Thyroid gland (tissue), 4 donors: ENCODE measurements around the gene MPP3. TPM values are rescaled to one million over a fixed set of nuclear protein-coding genes. Genes with fewer than 3 reads are reported as not detected.
A peak's percentile ranks its signal among the peaks of the same experiment; 100 is the strongest.

Experiments used
- DNase-seq, 2 donors: peaks; one replicate each; pipeline ENCODE4 v3.0.0-alpha.2; 2019
- H3K27ac ChIP-seq, 3 donors: fragments of 200-600 bp; sonication (generic); 1 replicate in 2 of 3; 2 replicates in 1 of 3; pipeline ENCODE4 v1.5.1; 2016 to 2019; ENCODE audit warnings: mild to moderate bottlenecking in 1 of 3, moderate library complexity in 1 of 3
- H3K27me3 ChIP-seq: fragments of 200-600 bp; sonication (generic); one replicate; pipeline ENCODE4 v1.5.1; 2019
- H3K36me3 ChIP-seq, 2 donors: fragments of 200-600 bp; sonication (generic); one replicate each; pipeline ENCODE4 v1.5.1; 2016 to 2019
- H3K4me1 ChIP-seq, 2 donors: fragments of 200-600 bp; sonication (generic); one replicate each; pipeline ENCODE4 v1.5.1; 2017 to 2019
- H3K4me3 ChIP-seq, 3 donors: fragments of 200-600 bp; sonication (generic); replicated peaks in 1 of 3; 1 replicate in 2 of 3; 2 replicates in 1 of 3; pipeline ENCODE4 v1.5.1; 2016; ENCODE audit warnings: mild to moderate bottlenecking in 1 of 3
- H3K9me3 ChIP-seq: fragments of 200-600 bp; sonication (generic); one replicate; pipeline ENCODE4 v1.5.1; 2017
- CTCF ChIP-seq, 6 experiments: fragments of 200-600 bp in 3 of 6; fragments of 450-650 bp in 3 of 6; sonication (generic) in 3 of 6; IDR thresholded peaks; one replicate each; pipeline ENCODE4 v1.5.1; 2016 to 2019; ENCODE audit warnings: antibody characterized with exemption in 6 of 6, mild to moderate bottlenecking in 2 of 6, inconsistent platforms in 1 of 6, moderate library complexity in 1 of 6
- POLR2A ChIP-seq, 2 donors: fragments of 450-650 bp; IDR thresholded peaks; one replicate each; pipeline ENCODE4 v1.6.1; 2017; ENCODE audit warnings: antibody characterized with exemption in 2 of 2, mild to moderate bottlenecking in 2 of 2, moderate library complexity in 1 of 2
- WGBS, 2 donors: methylation state at CpG; one replicate each; pipeline ENCODE4 v1.1.5; 2017; 5-methylcytosine and 5-hydroxymethylcytosine counted together
- intact Hi-C: fragments of 100-400 bp; cut with DNase I; formaldehyde crosslinking; loops from one replicate; pipeline ENCODE4 v1.15.1; 2023
- total RNA-seq, 4 donors: library from RNA; depleted of rRNA; stranded (reverse); fragments of >200 nt; gene quantifications; one replicate each; pipeline ENCODE4 v1.2.3, GENCODE V29; 2016

MPP3 gene
- total RNA-seq = 10 to 100 TPM in 3 of 4 donors, 1 to 10 TPM in 1; 7.1 to 20.5 (median 15.4) TPM

GRCh38 chr17:43832976-43833829 is at the start of gene MPP3:
MPP3 (minus strand) TSS chr17:43833146; CDS start chr17:43831906, 1,240 bp downstream.
- H3K4me1 ChIP-seq = peaks cover 17 to 27% of the 10 kb centered on the region in 2 donors
- no peaks in the 10 kb centered on the region for H3K36me3 ChIP-seq
- DNase-seq = peak; percentile 73
- WGBS, 2 donors = 4 to 7% methylated on average over 17 to 25 of the region's 87 CpGs
- TF ChIP-seq CTCF (IDR thresholded peaks at IDR 0.05) = no peak
- peak in 1 of 2 donors; percentile 65 for TF ChIP-seq POLR2A (IDR thresholded peaks at IDR 0.05)
- intact Hi-C loops = loop anchor here (5.0 kb wide), 1 partner anchor 51 kb away; the partner anchor contains the start of gene CFAP97D1
- H3K27ac ChIP-seq = peak within 1 kb of the TSS in 1 of 3 donors; percentile 59
- H3K27me3 ChIP-seq = no peaks in the 10 kb centered on the region
- no peaks in the 10 kb centered on the region for H3K9me3 ChIP-seq
- H3K4me3 ChIP-seq = peak within 1 kb of the TSS; percentile 15 to 85 (median 75)

DNA sequence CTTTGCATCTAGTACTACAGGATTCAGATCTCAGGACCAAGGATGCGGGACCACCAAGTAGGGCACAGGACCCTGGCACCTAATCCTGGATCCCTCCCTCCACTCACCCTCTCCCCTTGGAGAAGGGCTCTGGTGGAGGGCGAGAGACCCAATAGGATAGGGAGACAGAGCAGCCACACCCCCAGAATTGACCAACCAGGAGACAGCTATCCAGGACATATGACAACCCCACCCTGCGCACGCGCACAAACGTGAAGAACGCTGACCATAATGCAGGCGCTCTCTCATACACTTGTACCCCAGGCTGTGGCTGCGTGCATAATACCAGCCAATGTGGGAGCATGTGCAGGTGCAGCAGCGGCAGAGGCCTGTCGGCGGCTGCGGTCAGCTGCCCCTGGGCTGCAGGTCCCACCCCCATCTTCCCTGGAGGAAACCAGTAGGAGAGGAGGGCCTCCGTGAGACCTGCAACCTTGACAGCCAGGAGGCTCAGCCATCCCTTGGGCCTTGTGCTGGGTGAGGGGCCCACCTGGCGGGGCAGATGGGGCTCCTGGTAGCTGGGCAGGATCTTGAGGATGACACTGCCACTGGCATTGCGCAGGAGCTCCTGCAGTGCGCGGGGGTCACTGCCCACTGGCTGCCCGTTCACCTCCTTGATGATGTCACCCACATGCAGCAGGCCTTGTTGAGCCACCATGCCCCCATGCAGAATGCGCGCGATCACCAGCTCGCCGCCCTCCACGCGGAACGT is 49.0 kb upstream of the MPP3 start:
- 94 to 95% methylated on average over 17 to 20 of the region's 27 CpGs for WGBS, 2 donors
- no peaks in the 10 kb centered on the region for H3K36me3 ChIP-seq
- peaks cover 4 to 15% of the 10 kb centered on the region in 2 donors for H3K4me1 ChIP-seq
- no peak for DNase-seq
- H3K27me3 ChIP-seq = no peaks in the 10 kb centered on the region
- no peak overlapping the region for H3K27ac ChIP-seq
- no peak overlapping the region for H3K4me3 ChIP-seq
- intact Hi-C loops = no loop called here
- no peak for TF ChIP-seq CTCF (IDR thresholded peaks at IDR 0.05)
- TF ChIP-seq POLR2A (IDR thresholded peaks at IDR 0.05) = no peak
- H3K9me3 ChIP-seq = no peaks in the 10 kb centered on the region

DNA sequence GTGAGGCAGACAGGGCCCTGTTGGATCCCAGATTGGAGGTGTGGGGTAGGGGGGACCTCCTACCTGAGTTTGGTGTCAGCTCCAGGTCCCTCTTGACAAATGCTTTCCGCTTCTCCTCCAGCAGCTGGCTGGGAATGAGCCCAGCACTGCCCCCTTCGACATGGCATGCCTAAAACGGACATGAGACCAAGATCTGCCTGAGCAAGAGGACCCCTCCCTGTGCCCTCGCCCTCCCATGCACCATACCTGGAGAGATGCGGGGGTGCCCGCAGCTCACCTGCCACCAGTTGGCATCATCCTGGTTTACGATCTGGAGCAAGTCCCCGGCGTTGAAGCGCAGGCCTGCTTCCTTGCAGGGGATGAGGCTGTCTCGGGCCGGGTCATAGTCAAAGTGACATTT is 48.2 kb upstream of the MPP3 start:
- no peaks in the 10 kb centered on the region for H3K36me3 ChIP-seq
- no peaks in the 10 kb centered on the region for H3K9me3 ChIP-seq
- intact Hi-C loops = no loop called here
- H3K4me1 ChIP-seq = peaks cover 4 to 15% of the 10 kb centered on the region in 2 donors
- H3K4me3 ChIP-seq = no peak overlapping the region
- 92 to 94% methylated on average over 10 of the region's 12 CpGs for WGBS, 2 donors
- no peak for DNase-seq
- no peaks in the 10 kb centered on the region for H3K27me3 ChIP-seq
- TF ChIP-seq POLR2A (IDR thresholded peaks at IDR 0.05) (no peak), CTCF (IDR thresholded peaks at IDR 0.05) (no peak)
- no peak overlapping the region for H3K27ac ChIP-seq

- DNase-seq = peak; percentile 93 to 94
- peaks cover 4 to 15% of the 10 kb centered on the region in 2 donors for H3K4me1 ChIP-seq
- TF ChIP-seq CTCF (IDR thresholded peaks at IDR 0.05) = peak; percentile 49 to 91 (median 84)
- TF ChIP-seq POLR2A (IDR thresholded peaks at IDR 0.05) = no peak
- no peak overlapping the region for H3K4me3 ChIP-seq
- WGBS, 2 donors = 71 to 75% methylated on average over 18 to 20 of the region's 20 CpGs
- no peaks in the 10 kb centered on the region for H3K9me3 ChIP-seq
- intact Hi-C loops = no loop called here
- no peaks in the 10 kb centered on the region for H3K27me3 ChIP-seq
- no peak overlapping the region for H3K27ac ChIP-seq
- H3K36me3 ChIP-seq = no peaks in the 10 kb centered on the region
Observed at GRCh38 chr17:43880420-43880991, 47.6 kb upstream of the MPP3 start.
